ENCODE measurements around the gene HIRIP3.
A peak's percentile ranks its signal among the peaks of the same experiment; 100 is the strongest.

The HIRIP3 gene

DNA sequence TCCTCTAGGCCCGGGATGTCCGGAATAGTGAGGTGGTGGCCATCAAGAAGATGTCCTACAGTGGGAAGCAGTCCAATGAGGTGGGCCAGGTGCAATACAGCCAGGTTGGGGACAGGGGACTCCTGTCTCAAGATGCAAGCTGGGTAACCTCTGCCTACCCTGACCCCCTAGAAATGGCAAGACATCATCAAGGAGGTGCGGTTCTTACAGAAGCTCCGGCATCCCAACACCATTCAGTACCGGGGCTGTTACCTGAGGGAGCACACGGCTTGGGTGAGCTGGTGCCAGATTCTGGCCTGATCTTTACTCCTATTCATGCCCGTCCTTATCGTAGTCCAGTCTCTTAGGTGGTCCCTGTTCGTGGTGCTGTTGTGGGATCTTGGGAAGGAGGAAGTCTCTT lies 17.3 kb downstream of the HIRIP3 start:
- no peak overlapping the region for H3K4me3 ChIP-seq (ENCODE audit: low read depth, low read length)
- TF ChIP-seq, protein P1, sequence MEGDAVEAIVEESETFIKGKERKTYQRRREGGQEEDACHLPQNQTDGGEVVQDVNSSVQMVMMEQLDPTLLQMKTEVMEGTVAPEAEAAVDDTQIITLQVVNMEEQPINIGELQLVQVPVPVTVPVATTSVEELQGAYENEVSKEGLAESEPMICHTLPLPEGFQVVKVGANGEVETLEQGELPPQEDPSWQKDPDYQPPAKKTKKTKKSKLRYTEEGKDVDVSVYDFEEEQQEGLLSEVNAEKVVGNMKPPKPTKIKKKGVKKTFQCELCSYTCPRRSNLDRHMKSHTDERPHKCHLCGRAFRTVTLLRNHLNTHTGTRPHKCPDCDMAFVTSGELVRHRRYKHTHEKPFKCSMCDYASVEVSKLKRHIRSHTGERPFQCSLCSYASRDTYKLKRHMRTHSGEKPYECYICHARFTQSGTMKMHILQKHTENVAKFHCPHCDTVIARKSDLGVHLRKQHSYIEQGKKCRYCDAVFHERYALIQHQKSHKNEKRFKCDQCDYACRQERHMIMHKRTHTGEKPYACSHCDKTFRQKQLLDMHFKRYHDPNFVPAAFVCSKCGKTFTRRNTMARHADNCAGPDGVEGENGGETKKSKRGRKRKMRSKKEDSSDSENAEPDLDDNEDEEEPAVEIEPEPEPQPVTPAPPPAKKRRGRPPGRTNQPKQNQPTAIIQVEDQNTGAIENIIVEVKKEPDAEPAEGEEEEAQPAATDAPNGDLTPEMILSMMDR (IDR thresholded peaks at IDR 0.05; ENCODE audit: borderline replicate concordance, insufficient read depth, low read depth, low read length), result no peak

DNA sequence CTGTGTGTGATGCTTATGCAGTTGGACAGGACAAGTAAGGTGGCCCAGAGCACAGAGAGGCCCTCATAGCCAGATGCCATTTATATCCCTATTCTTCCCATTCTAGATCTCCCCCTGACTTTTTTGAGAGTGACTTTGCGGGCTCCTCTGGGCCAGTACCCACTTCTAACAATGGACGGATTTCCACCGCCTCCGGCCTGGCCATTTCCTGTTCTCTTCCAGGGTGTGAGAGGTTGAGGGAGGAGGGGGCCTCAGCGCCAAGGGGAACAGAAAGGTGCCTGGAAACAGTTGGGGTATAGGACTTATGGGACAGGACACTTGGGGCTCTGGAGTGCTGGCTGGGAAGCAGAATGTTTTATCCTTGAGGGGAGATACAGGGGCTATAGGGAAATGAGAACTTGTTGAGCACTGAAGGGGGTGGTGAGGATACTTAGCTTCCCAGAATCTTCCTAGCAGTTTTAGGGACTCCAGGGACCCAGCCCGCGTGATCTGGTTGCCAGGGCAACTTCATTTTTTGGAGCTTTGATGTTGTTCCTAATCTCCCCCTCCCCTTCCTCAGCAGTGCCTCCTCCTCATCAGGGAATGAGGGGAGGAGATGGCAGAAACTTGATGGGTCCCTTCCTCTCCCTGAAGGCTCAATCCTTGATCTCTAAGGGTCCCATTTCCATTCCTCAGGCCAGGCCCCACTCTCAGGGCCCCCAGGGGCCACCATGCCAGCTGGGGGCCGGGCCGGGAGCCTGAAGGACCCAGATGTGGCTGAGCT lies 18.2 kb downstream of the HIRIP3 start:
- TF ChIP-seq, protein P1 (IDR thresholded peaks at IDR 0.05; ENCODE audit: borderline replicate concordance, insufficient read depth, low read depth, low read length), result no peak
- H3K4me3 ChIP-seq (ENCODE audit: low read depth, low read length), result no peak overlapping the region

DNA sequence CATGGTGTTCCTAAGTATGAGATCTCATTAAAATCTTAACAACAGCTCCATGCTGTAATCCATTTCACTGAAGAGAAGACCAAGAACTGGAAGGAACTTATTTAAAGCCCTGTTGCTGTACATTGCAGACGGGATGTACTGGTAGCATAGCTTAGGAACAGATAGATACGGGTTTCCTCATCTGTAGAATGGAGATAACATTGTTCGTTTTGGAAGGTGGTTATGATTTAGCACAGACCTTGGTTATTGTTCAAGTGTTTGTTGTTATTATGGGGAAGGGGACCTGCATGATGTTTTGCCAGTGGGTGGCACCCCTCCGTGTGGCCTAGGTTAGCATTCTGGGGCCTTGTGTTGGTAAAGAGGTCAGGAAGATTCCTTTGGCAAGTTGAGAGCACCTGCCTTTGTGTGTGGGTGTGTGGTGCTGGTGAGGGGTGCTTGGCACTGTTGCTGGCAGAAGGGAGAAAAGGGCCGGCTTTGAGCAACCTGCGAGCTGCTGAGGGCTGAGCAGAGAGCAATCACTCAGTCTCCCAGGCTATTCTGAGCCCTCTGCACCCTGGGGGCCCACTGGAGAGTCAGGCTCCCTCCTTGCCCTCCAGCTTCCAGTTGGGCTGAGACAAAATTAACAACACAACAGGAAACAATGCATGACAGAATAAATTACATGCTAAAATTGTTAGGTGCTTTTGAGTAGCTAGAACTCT lies 19.5 kb downstream of the HIRIP3 start:
- H3K4me3 ChIP-seq (ENCODE audit: low read depth, low read length), result peak overlapping the region; percentile 10
- TF ChIP-seq, protein P1 (IDR thresholded peaks at IDR 0.05; ENCODE audit: borderline replicate concordance, insufficient read depth, low read depth, low read length), result no peak

DNA sequence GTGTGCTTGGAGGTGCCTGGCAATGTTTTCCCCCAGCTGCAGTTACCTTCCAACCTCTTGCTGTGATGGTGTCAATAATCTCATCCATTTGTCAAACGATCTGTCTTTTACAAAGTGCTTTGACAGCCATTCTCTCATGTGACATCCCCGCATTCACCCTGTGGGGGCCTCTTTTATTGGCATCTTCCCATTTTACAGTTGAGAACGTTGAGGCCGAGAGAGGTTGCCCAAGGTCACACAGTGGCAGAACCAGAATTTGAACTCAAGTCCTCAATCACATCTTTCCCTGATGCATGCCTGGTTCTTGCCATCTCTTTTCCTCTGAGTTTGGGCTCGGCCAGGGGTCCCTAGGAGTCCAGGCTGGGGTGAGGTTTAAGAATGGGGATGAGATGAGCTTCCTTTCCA lies 20.3 kb downstream of the HIRIP3 start:
- TF ChIP-seq, protein P1 (IDR thresholded peaks at IDR 0.05; ENCODE audit: borderline replicate concordance, insufficient read depth, low read depth, low read length), result no peak
- peak overlapping the region; percentile 77 for H3K4me3 ChIP-seq (ENCODE audit: low read depth, low read length)

DNA sequence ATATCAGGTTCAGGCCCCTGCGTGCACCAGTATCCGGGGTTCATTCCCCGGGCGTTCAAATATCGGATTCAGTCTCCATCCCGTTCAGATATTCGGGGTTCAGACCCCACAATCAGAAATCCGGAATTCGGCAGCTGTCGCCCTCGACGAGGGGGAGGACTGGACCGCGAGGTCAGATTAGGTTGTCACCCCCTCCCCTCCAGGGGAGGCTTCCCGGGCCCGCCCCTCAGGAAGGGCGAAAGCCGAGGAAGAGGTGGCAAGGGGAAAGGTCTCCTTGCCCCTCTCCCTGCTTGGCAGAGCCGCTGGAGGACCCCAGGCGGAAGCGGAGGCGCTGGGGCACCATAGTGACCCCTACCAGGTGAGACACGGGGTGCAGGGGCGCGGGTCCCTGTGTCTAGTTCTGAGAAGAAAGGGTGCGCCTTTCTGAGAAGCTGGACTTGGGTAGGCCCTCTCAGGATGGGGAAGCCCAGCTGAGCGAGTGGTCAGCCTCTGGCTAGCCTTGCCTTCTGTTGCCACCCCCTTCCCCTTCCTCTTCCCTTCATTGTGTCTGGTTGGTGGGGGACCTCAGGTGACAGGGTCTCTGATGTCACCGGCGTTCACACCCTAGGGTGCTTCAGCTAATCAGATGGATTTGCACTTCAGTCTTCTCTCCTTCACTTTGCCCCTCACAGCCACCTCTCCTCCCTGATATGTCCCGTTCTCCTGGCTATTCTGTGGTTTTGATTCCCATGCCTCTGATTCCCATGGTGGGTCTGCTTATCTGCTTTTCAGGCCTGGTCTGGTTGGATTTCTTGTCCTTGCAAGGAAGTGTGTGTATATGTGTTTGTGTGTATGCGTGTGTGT lies 20.9 kb downstream of the HIRIP3 start:
- peak overlapping the region; percentile 77 for H3K4me3 ChIP-seq (ENCODE audit: low read depth, low read length)
- TF ChIP-seq, protein P1 (IDR thresholded peaks at IDR 0.05; ENCODE audit: borderline replicate concordance, insufficient read depth, low read depth, low read length), result no peak

DNA sequence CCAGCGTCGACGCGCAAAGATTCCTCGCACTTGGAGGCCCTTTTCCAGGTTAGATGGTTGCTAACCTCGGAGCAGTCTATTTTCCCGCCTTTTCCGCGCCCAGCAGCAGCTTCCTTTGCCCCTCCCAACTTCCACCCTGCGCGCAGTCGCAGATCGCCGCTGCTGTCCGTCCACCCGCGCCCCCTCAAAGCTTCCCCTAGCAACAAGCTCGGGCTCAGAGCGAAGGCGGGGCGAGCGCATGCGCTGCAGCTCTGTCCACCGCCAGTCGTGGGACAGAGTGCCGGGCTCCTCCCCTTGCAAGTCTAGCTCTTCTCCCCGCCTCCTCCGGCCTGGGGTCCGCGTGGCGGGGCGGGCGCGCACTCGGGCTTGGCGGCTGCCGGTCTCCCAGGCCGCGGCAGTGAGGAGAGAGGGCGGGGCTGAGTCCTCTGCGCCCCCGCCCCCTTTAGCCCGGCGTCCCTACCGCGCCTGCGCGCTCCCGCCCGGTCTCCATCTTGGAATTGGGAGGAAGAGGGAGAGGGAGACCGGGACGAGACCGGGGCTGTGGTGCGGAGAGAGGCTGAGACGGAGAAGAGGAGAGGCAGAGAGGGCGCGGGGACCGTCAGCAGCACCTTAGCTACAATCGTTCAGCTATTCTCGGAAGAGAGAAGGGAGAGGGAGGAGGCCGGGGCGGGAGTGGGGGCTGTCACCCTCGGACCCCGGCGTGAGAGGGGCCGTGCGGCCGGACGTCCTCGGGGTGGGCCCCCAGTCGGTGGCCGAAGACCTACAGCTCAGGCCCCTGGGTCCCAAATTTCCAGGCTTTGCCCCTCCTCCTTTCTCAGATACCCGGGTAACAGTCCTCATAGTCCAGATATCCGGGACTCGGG lies 21.8 kb downstream of the HIRIP3 start, which contains the start of gene TAOK2:
TSS of gene TAOK2 (plus strand) at position 485 of the 863 bp plus-strand sequence. CDS start 3,905 bp downstream, outside the sequence.
- TF ChIP-seq, protein P1 (IDR thresholded peaks at IDR 0.05; ENCODE audit: borderline replicate concordance, insufficient read depth, low read depth, low read length), result no peak
- H3K4me3 ChIP-seq (ENCODE audit: low read depth, low read length), result peak within 1 kb of the TSS; percentile 77
